Measurements from ENCODE around the gene ZNF750. TPM values are rescaled to one million over a fixed set of nuclear protein-coding genes. Genes with fewer than 3 reads are reported as not detected.

Gene ZNF750
- total RNA-seq, 1 donor from 2014 or later = not detected

GRCh38 chr17:82832411-82832810 lies 7.4 kb downstream of the ZNF750 start:
- H3K9me3 Mint-ChIP-seq = no peaks in the 10 kb centered on the region
- no peak overlapping the region for H3K4me3 Mint-ChIP-seq
- no peaks in the 10 kb centered on the region for H3K4me1 Mint-ChIP-seq (ENCODE audit: low read depth)
- DNase-seq (ENCODE audit: low spot score) = no peak
- H3K36me3 Mint-ChIP-seq (ENCODE audit: low read depth) = peaks cover 23% of the 10 kb centered on the region
- H3K27me3 Mint-ChIP-seq (ENCODE audit: insufficient read depth) = no peaks in the 10 kb centered on the region
- H3K27ac Mint-ChIP-seq = no peak overlapping the region
- intact Hi-C loops (cut with micrococcal nuclease) = no loop called here

GRCh38 chr17:82831818-82832200 lies 8.0 kb downstream of the ZNF750 start:
- Mint-ChIP-seq H3K9me3 (no peaks in the 10 kb centered on the region), H3K27ac (no peak overlapping the region), H3K4me3 (no peak overlapping the region), H3K27me3 (ENCODE audit: insufficient read depth) (peaks cover 2% of the 10 kb centered on the region), H3K36me3 (ENCODE audit: low read depth) (peaks cover 28% of the 10 kb centered on the region), H3K4me1 (ENCODE audit: low read depth) (no peaks in the 10 kb centered on the region)
- intact Hi-C loops (cut with micrococcal nuclease) = no loop called here
- DNase-seq (ENCODE audit: low spot score) = no peak

GRCh38 chr17:82831041-82831817 lies 8.6 kb downstream of the ZNF750 start:
- H3K4me1 Mint-ChIP-seq (ENCODE audit: low read depth) = no peaks in the 10 kb centered on the region
- H3K27ac Mint-ChIP-seq = no peak overlapping the region
- no peaks in the 10 kb centered on the region for H3K9me3 Mint-ChIP-seq
- H3K4me3 Mint-ChIP-seq = no peak overlapping the region
- peaks cover 28% of the 10 kb centered on the region for H3K36me3 Mint-ChIP-seq (ENCODE audit: low read depth)
- DNase-seq (ENCODE audit: low spot score) = no peak
- intact Hi-C loops (cut with micrococcal nuclease) = no loop called here
- peaks cover 2% of the 10 kb centered on the region for H3K27me3 Mint-ChIP-seq (ENCODE audit: insufficient read depth)

GRCh38 chr17:82830249-82830661 lies 9.6 kb downstream of the ZNF750 start:
- Mint-ChIP-seq H3K27me3 (ENCODE audit: insufficient read depth) (peaks cover 2% of the 10 kb centered on the region), H3K27ac (no peak overlapping the region), H3K4me3 (no peak overlapping the region), H3K9me3 (no peaks in the 10 kb centered on the region), H3K36me3 (ENCODE audit: low read depth) (peaks cover 28% of the 10 kb centered on the region), H3K4me1 (ENCODE audit: low read depth) (no peaks in the 10 kb centered on the region)
- no peak for DNase-seq (ENCODE audit: low spot score)
- intact Hi-C loops (cut with micrococcal nuclease) = no loop called here

GRCh38 chr17:82828875-82829487 lies 10.8 kb downstream of the ZNF750 start:
- Mint-ChIP-seq H3K4me1 (ENCODE audit: low read depth) (no peaks in the 10 kb centered on the region), H3K27me3 (ENCODE audit: insufficient read depth) (peaks cover 2% of the 10 kb centered on the region), H3K27ac (no peak overlapping the region), H3K9me3 (no peaks in the 10 kb centered on the region), H3K4me3 (no peak overlapping the region), H3K36me3 (ENCODE audit: low read depth) (peaks cover 28% of the 10 kb centered on the region)
- DNase-seq (ENCODE audit: low spot score) = no peak
- intact Hi-C loops (cut with micrococcal nuclease) = no loop called here

- Mint-ChIP-seq H3K4me3 (no peak overlapping the region), H3K27me3 (ENCODE audit: insufficient read depth) (peaks cover 2% of the 10 kb centered on the region), H3K9me3 (no peaks in the 10 kb centered on the region), H3K4me1 (ENCODE audit: low read depth) (no peaks in the 10 kb centered on the region), H3K36me3 (ENCODE audit: low read depth) (peaks cover 35% of the 10 kb centered on the region), H3K27ac (no peak overlapping the region)
- no peak for DNase-seq (ENCODE audit: low spot score)
- intact Hi-C loops (cut with micrococcal nuclease) = no loop called here
Observed at GRCh38 chr17:82826956-82827355, 12.9 kb downstream of the ZNF750 start.

- no peak for DNase-seq (ENCODE audit: low spot score)
- Mint-ChIP-seq H3K27me3 (ENCODE audit: insufficient read depth) (peaks cover 2% of the 10 kb centered on the region), H3K27ac (no peak overlapping the region), H3K9me3 (no peaks in the 10 kb centered on the region), H3K4me1 (ENCODE audit: low read depth) (no peaks in the 10 kb centered on the region), H3K36me3 (ENCODE audit: low read depth) (peaks cover 34% of the 10 kb centered on the region), H3K4me3 (no peak overlapping the region)
- intact Hi-C loops (cut with micrococcal nuclease) = no loop called here
Observed at GRCh38 chr17:82826211-82826610, 13.6 kb downstream of the ZNF750 start.

- Mint-ChIP-seq H3K9me3 (peaks cover 1% of the 10 kb centered on the region), H3K4me1 (ENCODE audit: low read depth) (no peaks in the 10 kb centered on the region), H3K4me3 (no peak overlapping the region), H3K27ac (no peak overlapping the region), H3K36me3 (ENCODE audit: low read depth) (peaks cover 38% of the 10 kb centered on the region), H3K27me3 (ENCODE audit: insufficient read depth) (peaks cover 2% of the 10 kb centered on the region)
- no peak for DNase-seq (ENCODE audit: low spot score)
- intact Hi-C loops (cut with micrococcal nuclease) = no loop called here
Observed at GRCh38 chr17:82825540-82826124, 14.2 kb downstream of the ZNF750 start.

GRCh38 chr17:82823004-82823403 lies 16.8 kb downstream of the ZNF750 start:
- H3K27me3 Mint-ChIP-seq (ENCODE audit: insufficient read depth) = peaks cover 2% of the 10 kb centered on the region
- H3K27ac Mint-ChIP-seq = no peak overlapping the region
- H3K9me3 Mint-ChIP-seq = peaks cover 7% of the 10 kb centered on the region
- peaks cover 44% of the 10 kb centered on the region for H3K36me3 Mint-ChIP-seq (ENCODE audit: low read depth)
- intact Hi-C loops (cut with micrococcal nuclease) = no loop called here
- DNase-seq (ENCODE audit: low spot score) = no peak
- no peak overlapping the region for H3K4me3 Mint-ChIP-seq
- H3K4me1 Mint-ChIP-seq (ENCODE audit: low read depth) = peaks cover under 1% of the 10 kb centered on the region

- Mint-ChIP-seq H3K4me1 (ENCODE audit: low read depth) (peaks cover 6% of the 10 kb centered on the region), H3K27me3 (ENCODE audit: insufficient read depth) (peaks cover 2% of the 10 kb centered on the region), H3K27ac (no peak overlapping the region), H3K4me3 (no peak overlapping the region), H3K36me3 (ENCODE audit: low read depth) (peaks cover 42% of the 10 kb centered on the region), H3K9me3 (peaks cover 7% of the 10 kb centered on the region)
- no peak for DNase-seq (ENCODE audit: low spot score)
- intact Hi-C loops (cut with micrococcal nuclease) = no loop called here
Observed at GRCh38 chr17:82822281-82822680, 17.5 kb downstream of the ZNF750 start.

GRCh38 chr17:82821554-82821953 lies 18.3 kb downstream of the ZNF750 start:
- Mint-ChIP-seq H3K27ac (no peak overlapping the region), H3K36me3 (ENCODE audit: low read depth) (peaks cover 39% of the 10 kb centered on the region), H3K27me3 (ENCODE audit: insufficient read depth) (no peaks in the 10 kb centered on the region), H3K4me3 (no peak overlapping the region), H3K4me1 (ENCODE audit: low read depth) (peaks cover 6% of the 10 kb centered on the region), H3K9me3 (peaks cover 7% of the 10 kb centered on the region)
- DNase-seq (ENCODE audit: low spot score) = no peak
- intact Hi-C loops (cut with micrococcal nuclease) = no loop called here

GRCh38 chr17:82820278-82821251 lies 19.3 kb downstream of the ZNF750 start:
- DNase-seq (ENCODE audit: low spot score) = no peak
- Mint-ChIP-seq H3K4me1 (ENCODE audit: low read depth) (peaks cover 16% of the 10 kb centered on the region), H3K9me3 (peaks cover 7% of the 10 kb centered on the region), H3K4me3 (no peak overlapping the region), H3K36me3 (ENCODE audit: low read depth) (peaks cover 46% of the 10 kb centered on the region), H3K27me3 (ENCODE audit: insufficient read depth) (no peaks in the 10 kb centered on the region), H3K27ac (no peak overlapping the region)
- intact Hi-C loops (cut with micrococcal nuclease) = no loop called here

All from activated T-helper 1 cell treated with anti-CD3 and anti-CD28 coated beads, Interleukin-12 subunit alpha, Interleukin-12 subunit beta, Interleukin-2, Interleukin-4 antibody, amounts not matched to agents 30 ng/mL and 10 ng/mL and 1 ng/mL, durations not matched to agents 14 hours and 24 hours and 36 hours (primary cell).